ENCODE measurements around the gene SELL. TPM values are rescaled to one million over a fixed set of nuclear protein-coding genes. Genes with fewer than 3 reads are reported as not detected.

Gene SELL
- total and polyA plus RNA-seq, 7 donors = 0.55 to 62.9 (median 1.5) TPM

GRCh38 chr1:169708647-169709046 lies 2.8 kb downstream of the SELL start:
- 72 to 90% methylated on average over 3 of the region's 3 CpGs for WGBS, 2 donors

GRCh38 chr1:169707912-169708604 lies 3.4 kb downstream of the SELL start:
- 61 to 86% methylated on average over 9 of the region's 9 CpGs for WGBS, 2 donors
- no peak for DNase-seq
- Histone ChIP-seq H3K27me3 (no peaks in the 10 kb centered on the region), H3K4me3 (no peak overlapping the region), H3K27ac (no peak overlapping the region), H3K9me3 (no peaks in the 10 kb centered on the region), H3K4me1 (peaks cover 0 to 6% (median 0%) of the 10 kb centered on the region in 4 donors), H3K36me3 (no peaks in the 10 kb centered on the region)
- intact Hi-C loops (cut with DNase I) = no loop called here
- no peak for TF ChIP-seq POLR2AphosphoS5 (IDR thresholded peaks at IDR 0.05)
- TF ChIP-seq EP300 (IDR thresholded peaks at IDR 0.05) = no peak
- no peak for TF ChIP-seq POLR2A (IDR thresholded peaks at IDR 0.05)
- no peak for TF ChIP-seq CTCF (IDR thresholded peaks at IDR 0.05)

More at GRCh38 chr1:169708647-169709046, 2.8 kb downstream of the SELL start:
- peaks cover 0 to 6% (median 0%) of the 10 kb centered on the region in 4 donors for H3K4me1 ChIP-seq
- no peak overlapping the region for H3K4me3 ChIP-seq
- DNase-seq = no peak
- intact Hi-C loops (cut with DNase I) = no loop called here
- H3K27ac ChIP-seq = no peak overlapping the region
- no peaks in the 10 kb centered on the region for H3K27me3 ChIP-seq
- no peaks in the 10 kb centered on the region for H3K9me3 ChIP-seq
- TF ChIP-seq POLR2A (IDR thresholded peaks at IDR 0.05) = no peak
- TF ChIP-seq CTCF (IDR thresholded peaks at IDR 0.05) = no peak
- no peak for TF ChIP-seq POLR2AphosphoS5 (IDR thresholded peaks at IDR 0.05)
- H3K36me3 ChIP-seq = no peaks in the 10 kb centered on the region

- Histone ChIP-seq H3K4me1 (no peaks in the 10 kb centered on the region), H3K36me3 (no peaks in the 10 kb centered on the region), H3K4me3 (no peak overlapping the region), H3K9me3 (no peaks in the 10 kb centered on the region), H3K27me3 (no peaks in the 10 kb centered on the region), H3K27ac (no peak overlapping the region)
- 83 to 84% methylated on average over 2 of the region's 2 CpGs for WGBS, 2 donors
- TF ChIP-seq POLR2A (IDR thresholded peaks at IDR 0.05) = no peak
- no peak for TF ChIP-seq EP300 (IDR thresholded peaks at IDR 0.05)
- no peak for TF ChIP-seq POLR2AphosphoS5 (IDR thresholded peaks at IDR 0.05)
- TF ChIP-seq CTCF (IDR thresholded peaks at IDR 0.05) = no peak
- DNase-seq = no peak
- intact Hi-C loops (cut with DNase I) = no loop called here
These were observed 6.6 kb downstream of the SELL start for GRCh38 chr1:169704797-169705196.

GRCh38 chr1:169701261-169702005 lies 10.0 kb downstream of the SELL start:
- H3K9me3 ChIP-seq = no peaks in the 10 kb centered on the region
- 53 to 94% methylated on average over 2 of the region's 2 CpGs for WGBS, 2 donors
- TF ChIP-seq CTCF (IDR thresholded peaks at IDR 0.05) (no peak), POLR2A (IDR thresholded peaks at IDR 0.05) (no peak), POLR2AphosphoS5 (IDR thresholded peaks at IDR 0.05) (no peak), EP300 (IDR thresholded peaks at IDR 0.05) (no peak)
- no peak overlapping the region for H3K4me3 ChIP-seq
- H3K27me3 ChIP-seq = no peaks in the 10 kb centered on the region
- H3K4me1 ChIP-seq = no peaks in the 10 kb centered on the region
- intact Hi-C loops (cut with DNase I) = no loop called here
- DNase-seq = no peak
- no peak overlapping the region for H3K27ac ChIP-seq
- H3K36me3 ChIP-seq = no peaks in the 10 kb centered on the region

Measured in sigmoid colon (tissue), 7 donors.